ENCODE results near the gene MLXIPL. TPM values are rescaled to one million over a fixed set of nuclear protein-coding genes. Genes with fewer than 3 reads are reported as not detected.

The MLXIPL gene
- polyA plus RNA-seq, 1 experiment = not detected

DNA sequence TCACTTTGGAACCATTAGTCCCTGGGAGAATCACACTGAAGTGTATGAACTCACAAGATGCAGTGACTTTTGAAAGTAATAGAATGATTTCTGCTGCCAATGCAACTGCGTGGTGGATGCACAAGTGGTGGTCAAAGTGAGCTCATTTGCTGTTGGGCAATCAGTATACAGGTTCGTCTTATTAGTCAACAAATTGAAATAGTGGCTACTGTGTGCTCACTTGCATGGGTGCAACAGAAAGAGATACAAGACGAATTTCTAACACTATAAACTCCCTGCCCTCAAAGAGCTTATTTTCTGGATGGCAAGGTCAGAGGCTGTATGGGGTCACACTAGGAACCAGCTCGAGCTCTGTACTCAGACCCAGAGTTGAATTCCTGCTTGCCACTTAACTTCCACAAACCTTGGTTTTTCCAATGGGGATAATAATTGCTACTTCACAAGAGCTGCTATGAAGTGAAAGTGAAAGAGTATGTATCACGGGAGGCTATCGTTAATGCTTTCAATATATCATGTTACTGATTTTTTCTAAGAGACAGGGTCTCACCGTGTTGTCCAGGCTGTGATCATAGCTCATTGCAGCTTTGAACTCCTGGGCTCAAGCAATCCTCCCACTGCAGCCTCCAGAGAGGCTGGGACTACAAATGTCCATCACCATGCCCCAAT lies 58.5 kb downstream of the MLXIPL start:
- ChIA-PET CTCF (interaction anchor here (0.8 to 1.4 kb wide), 2 partner anchors 87 to 169 kb away, joined by 3 to 4 read pairs; no protein-coding TSS in a partner anchor), POLR2A (no interaction called here)
- no peaks in the 10 kb centered on the region for H3K27me3 ChIP-seq (ENCODE audit: control insufficient read depth, insufficient read depth, low read length)
- TF ChIP-seq CTCF (IDR thresholded peaks at IDR 0.05; ENCODE audit: insufficient read depth, low read depth, low read length) = no peak
- DNase-seq (ENCODE audit: low read depth) = no peak
- H3K4me3 ChIP-seq (ENCODE audit: low read depth, low read length) = no peak overlapping the region
- peaks cover 8% of the 10 kb centered on the region for H3K36me3 ChIP-seq (ENCODE audit: control insufficient read depth, insufficient read depth, low read length)

DNA sequence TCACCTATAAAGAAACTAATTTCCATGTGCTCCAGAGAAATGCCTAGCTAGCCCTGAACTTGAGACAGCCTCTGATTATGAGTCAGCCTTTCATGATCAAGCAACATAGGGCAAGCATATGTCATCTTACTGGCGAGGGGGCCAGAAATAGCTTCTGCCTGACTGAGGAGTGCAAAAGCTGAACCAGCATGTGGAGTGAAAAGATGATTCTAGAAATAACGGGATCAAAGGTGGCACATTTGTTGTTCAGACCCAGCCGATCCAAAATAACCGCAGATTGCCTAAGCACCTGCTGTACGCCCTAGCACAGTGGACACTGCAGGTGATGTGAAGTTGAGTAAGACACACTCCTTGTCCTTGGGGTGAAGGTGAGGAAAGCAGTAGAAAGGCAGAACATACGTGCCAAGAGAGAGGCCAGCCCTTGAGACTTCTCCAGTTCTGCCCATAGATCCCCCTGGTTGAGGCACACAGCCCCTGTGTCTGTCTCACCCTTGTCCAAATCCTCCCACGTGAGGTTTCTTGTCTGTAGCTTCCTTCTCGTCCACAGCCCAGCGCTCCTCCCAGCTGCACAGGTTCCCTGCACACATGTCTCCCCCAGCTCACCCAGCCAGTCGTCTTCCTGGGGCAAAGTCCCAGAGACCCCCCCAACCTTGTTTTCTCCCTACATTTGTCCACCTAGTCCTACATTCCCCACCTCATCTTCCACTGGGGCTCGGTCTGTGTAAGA lies 64.0 kb downstream of the MLXIPL start:
- DNase-seq (ENCODE audit: low read depth) = peak; percentile 53
- ChIA-PET CTCF (interaction anchor here (1.1 to 2.0 kb wide), 3 partner anchors 16 to 46 kb away, joined by 3 to 7 read pairs (median 4); partner anchors contain the start of gene BAZ1B), POLR2A (interaction anchor here (1.0 kb wide), 1 partner anchor 18 kb away, joined by 12 read pairs; the partner anchor contains the start of gene TBL2)
- H3K36me3 ChIP-seq (ENCODE audit: control insufficient read depth, insufficient read depth, low read length) = no peaks in the 10 kb centered on the region
- H3K4me3 ChIP-seq (ENCODE audit: low read depth, low read length) = no peak overlapping the region
- no peak for TF ChIP-seq CTCF (IDR thresholded peaks at IDR 0.05; ENCODE audit: insufficient read depth, low read depth, low read length)
- H3K27me3 ChIP-seq (ENCODE audit: control insufficient read depth, insufficient read depth, low read length) = no peaks in the 10 kb centered on the region

DNA sequence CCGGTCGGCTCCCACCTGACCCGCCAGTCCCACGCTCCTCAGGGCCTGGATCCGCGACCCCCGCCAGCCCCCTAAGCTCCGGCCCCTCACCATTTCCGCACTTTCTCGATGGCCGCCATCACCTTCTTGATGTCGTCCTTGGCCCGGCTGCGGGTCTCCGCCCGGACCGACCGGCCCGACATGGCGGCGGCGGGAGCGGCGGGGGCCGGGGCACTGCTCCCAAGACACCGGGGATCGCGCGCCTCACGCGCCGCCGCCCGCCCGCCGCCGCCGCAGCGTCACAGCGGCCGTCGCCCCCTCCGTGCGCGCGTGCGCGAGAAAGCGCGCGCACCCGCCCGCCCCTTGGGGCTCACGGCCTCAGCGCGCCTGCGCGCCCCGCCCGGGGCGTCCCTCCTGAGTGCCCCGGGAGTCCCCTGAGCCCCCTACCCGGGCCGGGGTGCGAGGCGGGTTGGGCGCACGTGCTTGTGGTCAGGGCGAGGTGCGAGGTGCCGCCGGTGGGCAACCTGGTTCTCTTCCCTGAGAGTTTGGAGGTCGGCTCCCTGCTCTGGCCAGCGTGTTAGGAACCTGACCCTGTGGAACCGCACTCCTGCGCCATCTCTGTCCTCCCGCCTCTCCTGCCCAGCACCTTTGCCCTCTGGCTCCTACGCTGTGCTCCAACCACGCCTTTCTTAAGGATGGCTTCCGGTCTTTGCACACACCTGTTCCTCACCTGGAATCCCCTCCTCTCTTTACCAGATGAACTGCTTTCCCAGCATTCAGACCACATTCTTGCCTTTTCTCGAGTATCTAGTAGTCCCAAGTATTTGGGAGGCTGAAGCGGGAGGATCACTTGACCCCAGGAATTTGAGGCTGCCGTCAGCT lies 66.7 kb downstream of the MLXIPL start, which contains the start of gene BCL7B:
Gene BCL7B, minus strand, starts transcription at position 294 of the 861 bp plus-strand sequence. Its CDS starts 112 bp downstream, at position 182.
- ChIA-PET CTCF (interaction anchor here (0.7 to 1.0 kb wide), 2 partner anchors 30 to 168 kb away, joined by 3 read pairs; no protein-coding TSS in a partner anchor), POLR2A (interaction anchor here (0.7 kb wide), 1 partner anchor 17 kb away, joined by 3 read pairs; no protein-coding TSS in a partner anchor)
- no peak for DNase-seq (ENCODE audit: low read depth)
- Histone ChIP-seq H3K36me3 (ENCODE audit: control insufficient read depth, insufficient read depth, low read length) (peaks cover 2% of the 10 kb centered on the region), H3K4me3 (ENCODE audit: low read depth, low read length) (peak within 1 kb of the TSS; percentile 97), H3K27me3 (ENCODE audit: control insufficient read depth, insufficient read depth, low read length) (no peaks in the 10 kb centered on the region)
- no peak for TF ChIP-seq CTCF (IDR thresholded peaks at IDR 0.05; ENCODE audit: insufficient read depth, low read depth, low read length)

DNA sequence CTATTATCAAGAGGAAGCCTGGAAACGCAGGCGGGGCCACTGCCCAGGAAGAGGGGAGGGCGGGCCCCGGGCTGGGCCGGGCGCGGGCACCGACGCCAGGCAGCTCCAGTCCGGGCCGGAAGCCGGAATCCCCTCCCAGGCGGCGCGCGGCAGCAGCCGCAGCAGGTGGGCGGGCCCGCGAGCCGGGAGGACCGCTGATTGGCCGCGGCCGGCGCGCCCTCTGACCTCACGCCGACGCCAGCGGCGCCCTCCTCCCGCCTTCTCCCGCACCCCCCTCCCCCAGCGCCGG lies 67.3 kb downstream of the MLXIPL start:
- CTCF ChIA-PET = interaction anchor here (0.7 to 1.0 kb wide), 3 partner anchors 20 to 168 kb away, joined by 3 read pairs; no protein-coding TSS in a partner anchor
- peaks cover 5% of the 10 kb centered on the region for H3K36me3 ChIP-seq (ENCODE audit: control insufficient read depth, insufficient read depth, low read length)
- DNase-seq (ENCODE audit: low read depth) = peak; percentile 67
- H3K4me3 ChIP-seq (ENCODE audit: low read depth, low read length) = peak overlapping the region; percentile 97
- no peaks in the 10 kb centered on the region for H3K27me3 ChIP-seq (ENCODE audit: control insufficient read depth, insufficient read depth, low read length)
- TF ChIP-seq CTCF (IDR thresholded peaks at IDR 0.05; ENCODE audit: insufficient read depth, low read depth, low read length) = no peak
- POLR2A ChIA-PET = interaction anchor here (0.6 to 0.7 kb wide), 2 partner anchors 17 to 1101 kb away, joined by 3 to 13 read pairs; partner anchors contain the start of gene GTF2I
